Breast epithelium (tissue), 4 donors: ENCODE data around the gene MAGEF1. TPM values are rescaled to one million over a fixed set of nuclear protein-coding genes. Genes with fewer than 3 reads are reported as not detected.

Experiments used
- DNase-seq, 2 donors: peaks; one replicate each; pipeline ENCODE4 v3.0.0-alpha.2; 2019; ENCODE audit warnings: low spot score in 2 of 2
- H3K27ac ChIP-seq, 2 donors: fragments of 200-600 bp; sonication (generic) in 1 of 2; one replicate each; pipeline ENCODE4 v1.5.1; 2016 to 2019; ENCODE audit warnings: mild to moderate bottlenecking in 1 of 2
- H3K27me3 ChIP-seq, 2 donors: fragments of 200-600 bp; sonication (generic) in 1 of 2; one replicate each; pipeline versions ENCODE4 v1.5.1 to v1.6.0; 2017 to 2019; ENCODE audit warnings: control low read depth in 1 of 2, mild to moderate bottlenecking in 1 of 2
- H3K36me3 ChIP-seq: fragments of 200-600 bp; one replicate; pipeline ENCODE4 v1.5.1; 2019
- H3K4me1 ChIP-seq, 2 donors: fragments of 200-600 bp; sonication (generic); one replicate each; pipeline ENCODE4 v1.5.1; 2016 to 2019; ENCODE audit warnings: control low read depth in 1 of 2
- H3K4me3 ChIP-seq, 3 donors: fragments of 200-600 bp; sonication (generic); 1 replicate in 2 of 3; 2 replicates in 1 of 3; pipeline ENCODE4 v1.5.1; 2016 to 2019; ENCODE audit warnings: mild to moderate bottlenecking in 3 of 3, moderate library complexity in 2 of 3
- H3K9me3 ChIP-seq, 2 donors: fragments of 200-600 bp; sonication (generic) in 1 of 2; one replicate each; pipeline ENCODE4 v1.5.1; 2016 to 2019; ENCODE audit warnings: control low read depth in 1 of 2
- POLR2A ChIP-seq: fragments of 450-650 bp; IDR thresholded peaks from one replicate; pipeline ENCODE4 v1.6.1; 2016; ENCODE audit warnings: antibody characterized with exemption, mild to moderate bottlenecking, moderate library complexity
- POLR2AphosphoS5 ChIP-seq, 3 donors: sonication (generic); formaldehyde crosslinking; IDR thresholded peaks; one replicate each; pipeline ENCODE4 v1.6.1; 2017; ENCODE audit warnings: antibody characterized with exemption in 3 of 3
- intact Hi-C: fragments of 100-400 bp; cut with DNase I; formaldehyde crosslinking; loops from one replicate; pipeline ENCODE4 v1.15.1; 2023; ENCODE audit warnings: low total_unique reads
- total RNA-seq, 3 donors: library from RNA; depleted of rRNA; stranded (reverse); fragments of >200 nt; gene quantifications; one replicate each; pipeline ENCODE4 v1.1.0, GENCODE V29; 2016
- TF ChIP-seq, protein P1 (sequence below), 3 donors: fragments of 450-650 bp; IDR thresholded peaks; one replicate each; pipeline ENCODE4 v1.5.1; 2016 to 2017; ENCODE audit warnings: antibody characterized with exemption in 3 of 3, mild to moderate bottlenecking in 3 of 3, moderate library complexity in 3 of 3

Gene MAGEF1
- total RNA-seq, 3 donors from 2014 or later = 16.5 to 40.4 (median 38.3) TPM

DNA sequence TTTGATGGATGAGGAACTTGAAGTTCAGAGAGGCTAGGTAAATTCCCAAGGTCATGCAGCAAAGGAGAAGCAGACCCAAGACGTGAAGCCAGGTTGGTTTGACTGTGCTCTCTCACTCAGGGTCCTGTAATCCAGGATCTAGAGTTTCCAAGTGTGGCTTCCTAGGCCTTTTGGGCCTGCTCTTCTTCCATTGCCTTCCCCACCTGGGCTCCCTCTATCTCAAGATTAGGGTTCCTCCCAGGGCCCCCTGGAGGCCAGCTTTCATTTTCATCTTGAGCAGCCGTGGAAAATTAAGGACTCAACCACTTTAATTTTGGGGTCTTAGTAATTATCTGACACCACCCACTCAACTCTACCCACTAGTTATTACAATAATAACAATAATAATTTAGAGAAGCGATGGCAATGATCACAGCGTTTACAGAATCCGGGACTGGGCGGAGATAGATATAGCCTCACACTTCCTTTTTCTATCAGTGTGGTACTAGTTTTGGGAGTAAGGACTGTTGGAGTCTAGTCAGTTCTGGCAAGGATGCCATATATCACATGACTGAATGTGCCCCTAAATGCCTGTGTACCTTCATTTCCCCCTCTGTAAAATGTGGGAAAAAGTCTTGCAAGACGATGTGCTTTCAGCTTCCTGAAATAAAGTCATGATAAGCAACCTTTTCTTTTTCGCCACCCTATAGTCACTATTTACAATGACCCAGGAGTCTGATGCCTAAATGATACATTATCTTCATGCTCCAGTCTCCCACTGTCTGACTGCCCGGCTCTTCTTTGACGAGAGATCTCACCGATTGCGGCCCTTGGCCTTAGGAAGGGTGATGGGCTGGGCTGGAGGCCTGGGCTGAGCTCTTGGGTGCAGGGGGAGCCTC, 30.2 kb upstream of the MAGEF1 start:
- no peaks in the 10 kb centered on the region for H3K27me3 ChIP-seq
- peak overlapping the region in 1 of 2 donors; percentile 69 for H3K27ac ChIP-seq
- DNase-seq = peak in 1 of 2 donors; percentile 6
- TF ChIP-seq POLR2A (no peak), POLR2AphosphoS5 (IDR thresholded peaks at IDR 0.05) (no peak)
- TF ChIP-seq, protein P1, sequence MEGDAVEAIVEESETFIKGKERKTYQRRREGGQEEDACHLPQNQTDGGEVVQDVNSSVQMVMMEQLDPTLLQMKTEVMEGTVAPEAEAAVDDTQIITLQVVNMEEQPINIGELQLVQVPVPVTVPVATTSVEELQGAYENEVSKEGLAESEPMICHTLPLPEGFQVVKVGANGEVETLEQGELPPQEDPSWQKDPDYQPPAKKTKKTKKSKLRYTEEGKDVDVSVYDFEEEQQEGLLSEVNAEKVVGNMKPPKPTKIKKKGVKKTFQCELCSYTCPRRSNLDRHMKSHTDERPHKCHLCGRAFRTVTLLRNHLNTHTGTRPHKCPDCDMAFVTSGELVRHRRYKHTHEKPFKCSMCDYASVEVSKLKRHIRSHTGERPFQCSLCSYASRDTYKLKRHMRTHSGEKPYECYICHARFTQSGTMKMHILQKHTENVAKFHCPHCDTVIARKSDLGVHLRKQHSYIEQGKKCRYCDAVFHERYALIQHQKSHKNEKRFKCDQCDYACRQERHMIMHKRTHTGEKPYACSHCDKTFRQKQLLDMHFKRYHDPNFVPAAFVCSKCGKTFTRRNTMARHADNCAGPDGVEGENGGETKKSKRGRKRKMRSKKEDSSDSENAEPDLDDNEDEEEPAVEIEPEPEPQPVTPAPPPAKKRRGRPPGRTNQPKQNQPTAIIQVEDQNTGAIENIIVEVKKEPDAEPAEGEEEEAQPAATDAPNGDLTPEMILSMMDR (IDR thresholded peaks at IDR 0.05) = no peak
- intact Hi-C loops = no loop called here
- H3K4me3 ChIP-seq = no peak overlapping the region
- H3K4me1 ChIP-seq = no peaks in the 10 kb centered on the region
- no peaks in the 10 kb centered on the region for H3K9me3 ChIP-seq
- H3K36me3 ChIP-seq = no peaks in the 10 kb centered on the region

GRCh38 chr3:184741259-184741556, 29.3 kb upstream of the MAGEF1 start:
- Histone ChIP-seq H3K36me3 (no peaks in the 10 kb centered on the region), H3K27me3 (no peaks in the 10 kb centered on the region), H3K27ac (peak overlapping the region; percentile 69 to 89), H3K4me3 (no peak overlapping the region), H3K9me3 (no peaks in the 10 kb centered on the region), H3K4me1 (no peaks in the 10 kb centered on the region)
- intact Hi-C loops = no loop called here
- peak in 1 of 2 donors; percentile 78 for DNase-seq
- TF ChIP-seq POLR2AphosphoS5 (IDR thresholded peaks at IDR 0.05) (no peak), POLR2A (no peak)
- TF ChIP-seq, protein P1 (IDR thresholded peaks at IDR 0.05) = no peak

GRCh38 chr3:184740509-184741258, 28.8 kb upstream of the MAGEF1 start:
- no peaks in the 10 kb centered on the region for H3K4me1 ChIP-seq
- H3K9me3 ChIP-seq = no peaks in the 10 kb centered on the region
- intact Hi-C loops = no loop called here
- no peaks in the 10 kb centered on the region for H3K27me3 ChIP-seq
- TF ChIP-seq, protein P1 (IDR thresholded peaks at IDR 0.05) = no peak
- TF ChIP-seq POLR2AphosphoS5 (IDR thresholded peaks at IDR 0.05) = no peak
- DNase-seq = peak; percentile 33 to 62
- no peak overlapping the region for H3K4me3 ChIP-seq
- H3K36me3 ChIP-seq = no peaks in the 10 kb centered on the region
- peak overlapping the region; percentile 69 to 89 for H3K27ac ChIP-seq

DNA sequence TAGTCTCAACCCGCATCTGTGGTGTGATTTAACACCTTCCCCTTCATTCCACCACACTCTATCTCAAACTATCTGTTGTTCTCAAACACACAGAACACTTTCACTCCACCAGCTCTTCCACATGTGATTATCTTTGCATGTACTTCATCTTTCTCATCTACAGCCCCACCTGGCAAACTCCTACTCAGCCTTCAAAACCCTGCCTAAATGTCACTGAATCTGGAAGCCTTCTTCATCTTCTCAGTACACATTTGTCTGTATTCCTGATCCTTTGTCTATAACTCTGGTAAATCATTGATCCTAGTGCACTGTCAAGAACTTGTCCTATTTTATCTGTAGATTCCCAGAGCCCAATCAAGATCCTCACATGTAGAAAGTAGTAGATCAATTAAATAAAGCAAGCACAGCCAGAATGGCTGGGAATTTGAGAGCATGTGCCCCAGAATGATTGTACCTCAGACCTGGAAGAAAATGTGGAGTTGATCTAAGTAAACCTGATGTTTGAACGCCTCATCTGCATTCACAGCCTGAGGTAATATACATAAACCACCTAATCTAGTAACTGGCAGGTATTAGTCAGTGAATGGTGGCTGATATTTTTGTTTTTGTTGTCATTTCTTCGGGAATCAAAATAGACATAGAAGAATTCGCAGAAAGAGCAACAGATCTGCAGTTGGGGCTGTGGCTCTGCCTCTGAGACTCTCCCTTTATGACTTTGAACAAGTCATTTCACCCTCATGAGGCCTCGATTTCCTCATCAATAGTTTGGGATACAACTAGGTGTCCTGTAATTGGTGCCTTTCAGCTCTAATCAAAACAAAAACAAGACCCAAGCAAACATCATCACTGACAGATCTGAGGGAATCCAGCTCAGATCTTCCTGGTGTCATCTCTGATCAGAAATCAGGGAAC, 28.0 kb upstream of the MAGEF1 start:
- Histone ChIP-seq H3K27ac (peak overlapping the region; percentile 69 to 89), H3K36me3 (no peaks in the 10 kb centered on the region), H3K4me3 (no peak overlapping the region), H3K27me3 (no peaks in the 10 kb centered on the region), H3K9me3 (no peaks in the 10 kb centered on the region), H3K4me1 (no peaks in the 10 kb centered on the region)
- intact Hi-C loops = no loop called here
- no peak for TF ChIP-seq POLR2A
- TF ChIP-seq, protein P1 (IDR thresholded peaks at IDR 0.05) = no peak
- TF ChIP-seq POLR2AphosphoS5 (IDR thresholded peaks at IDR 0.05) = no peak
- no peak for DNase-seq
